Caco-2 (cell line): Measurements from ENCODE around the gene MYH6. TPM values are rescaled to one million over a fixed set of nuclear protein-coding genes. Genes with fewer than 3 reads are reported as not detected.

Experiments
- BruUV-seq: library from RNA; stranded (reverse); fragments of 400-500 nt; replicated peaks from 2 replicates; lab custom pipeline; 2021; lab: Mats Ljungman, UMichigan
- CTCF ChIA-PET: fragments of 300-600 bp; sonication (Branson Sonifier 250); formaldehyde crosslinking; loops from one replicate; lab custom pipeline; 2022; ENCODE audit warnings: antibody characterized with exemption; lab: Charles Lee
- POLR2A ChIA-PET: fragments of 300-600 bp; sonication (Branson Sonifier 250); formaldehyde crosslinking; loops from one replicate; lab custom pipeline; 2022; ENCODE audit warnings: antibody characterized with exemption; lab: Charles Lee
- DNase-seq, 2 experiments: peaks; one replicate each; pipeline versions ENCODE4 v3.0.0 to v3.0.0-alpha.2; 2020 to 2022
- H3K27me3 ChIP-seq: replicated peaks from 2 replicates; pipeline ENCODE4 v1.6.0; 2011; ENCODE audit warnings: low read length; ENCODE audit not compliant: control insufficient read depth, insufficient read depth
- H3K36me3 ChIP-seq: 2 replicates; pipeline ENCODE4 v1.5.1; 2011; ENCODE audit warnings: low read length; ENCODE audit not compliant: control insufficient read depth, insufficient read depth
- H3K4me1 ChIP-seq: fragments of 250-450 bp; sonication (Bioruptor Pico); 2 replicates; pipeline ENCODE4 v1.5.1; 2020; ENCODE audit warnings: mild to moderate bottlenecking
- H3K4me3 ChIP-seq: 2 replicates; pipeline ENCODE4 v1.5.1; 2011; ENCODE audit warnings: low read depth, mild to moderate bottlenecking, control low read depth, low read length
- H3K9me3 ChIP-seq: fragments of 250-450 bp; sonication (Bioruptor Pico); 2 replicates; pipeline ENCODE4 v1.5.1; 2020; ENCODE audit warnings: mild to moderate bottlenecking, moderate library complexity
- H3K27ac Mint-ChIP-seq: one replicate; pipeline ENCODE4 v1.8.0; 2022; ENCODE audit warnings: mixed read lengths; ENCODE audit not compliant: unreplicated experiment
- H3K27me3 Mint-ChIP-seq: one replicate; pipeline ENCODE4 v1.8.0; 2022; ENCODE audit warnings: mixed read lengths; ENCODE audit not compliant: insufficient read depth, unreplicated experiment
- H3K36me3 Mint-ChIP-seq: one replicate; pipeline ENCODE4 v1.8.0; 2022; ENCODE audit warnings: mild to moderate bottlenecking, mixed read lengths; ENCODE audit not compliant: insufficient read depth, unreplicated experiment
- H3K4me1 Mint-ChIP-seq: one replicate; pipeline ENCODE4 v1.8.0; 2022; ENCODE audit warnings: low read depth, mixed read lengths; ENCODE audit not compliant: unreplicated experiment
- H3K4me3 Mint-ChIP-seq: one replicate; pipeline ENCODE4 v1.8.0; 2022; ENCODE audit warnings: mild to moderate bottlenecking, moderate library complexity, mixed read lengths; ENCODE audit not compliant: unreplicated experiment
- H3K9me3 Mint-ChIP-seq: one replicate; pipeline ENCODE4 v1.8.0; 2022; ENCODE audit warnings: mixed read lengths; ENCODE audit not compliant: unreplicated experiment
- intact Hi-C: fragments of 100-400 bp; cut with micrococcal nuclease; formaldehyde crosslinking; loops from one replicate; pipeline ENCODE4 v1.10.0; 2022; ENCODE audit not compliant: unreplicated experiment
- microRNA-seq: library from miRNA; unstranded; fragments of <30 nt; microRNA quantifications from one replicate; pipeline ENCODE4 v1.2.0, GENCODE V29; 2022
- total RNA-seq: library from RNA; stranded (reverse); gene quantifications from 2 replicates; pipeline ENCODE4 v1.2.3, GENCODE V29; 2022
- TF ChIP-seq, protein P1 (sequence below), 2 experiments: fragments of 200-600 bp in 1 of 2; IDR thresholded peaks; 1 replicate in 1 of 2; 2 replicates in 1 of 2; pipeline versions ENCODE4 v1.5.1 to v1.8.0; 2011 to 2022; ENCODE audit warnings: antibody characterized with exemption in 1 of 2, control low read depth in 1 of 2, inconsistent platforms in 1 of 2, low read depth in 1 of 2, low read length in 1 of 2, mild to moderate bottlenecking in 1 of 2, moderate library complexity in 1 of 2; ENCODE audit not compliant: insufficient read depth in 1 of 2, severe bottlenecking in 1 of 2, unreplicated experiment in 1 of 2

Gene MYH6
- total RNA-seq, 1 experiment from 2014 or later, result not detected

DNA sequence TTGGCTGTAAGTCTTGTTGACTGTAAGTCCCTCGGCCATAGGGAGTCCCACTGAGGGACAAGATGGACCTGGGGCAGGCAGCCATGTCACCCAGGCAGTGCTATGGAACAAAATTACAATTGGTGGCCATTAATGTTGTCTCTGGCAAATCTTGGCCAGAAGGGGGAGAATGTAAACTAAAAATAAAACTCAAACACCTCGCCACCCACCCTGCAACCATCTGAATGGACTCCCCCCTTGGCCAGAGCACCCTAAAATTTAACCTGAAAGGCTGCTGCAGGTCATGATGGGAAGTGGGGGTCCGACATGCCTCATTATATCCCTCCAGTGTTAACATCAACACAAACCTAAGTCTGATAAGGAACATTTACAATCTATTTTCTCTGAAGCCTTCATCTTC, 63.6 kb downstream of the MYH6 start:
- peaks cover 8% of the 10 kb centered on the region for H3K4me1 Mint-ChIP-seq
- no peaks in the 10 kb centered on the region for H3K27me3 Mint-ChIP-seq
- no peaks in the 10 kb centered on the region for H3K9me3 Mint-ChIP-seq
- Histone ChIP-seq H3K27me3 (no peaks in the 10 kb centered on the region), H3K9me3 (peaks cover 15% of the 10 kb centered on the region), H3K4me3 (no peak overlapping the region), H3K36me3 (no peaks in the 10 kb centered on the region), H3K4me1 (no peaks in the 10 kb centered on the region; the same call in 1 of the 2 replicates)
- CTCF ChIA-PET, result interaction anchor here (0.8 kb wide), 1 partner anchor 13 kb away, joined by 3 read pairs; no protein-coding TSS in a partner anchor
- no peak overlapping the region for H3K4me3 Mint-ChIP-seq
- H3K27ac Mint-ChIP-seq, result no peak overlapping the region
- no peaks in the 10 kb centered on the region for H3K36me3 Mint-ChIP-seq
- TF ChIP-seq, protein P1, sequence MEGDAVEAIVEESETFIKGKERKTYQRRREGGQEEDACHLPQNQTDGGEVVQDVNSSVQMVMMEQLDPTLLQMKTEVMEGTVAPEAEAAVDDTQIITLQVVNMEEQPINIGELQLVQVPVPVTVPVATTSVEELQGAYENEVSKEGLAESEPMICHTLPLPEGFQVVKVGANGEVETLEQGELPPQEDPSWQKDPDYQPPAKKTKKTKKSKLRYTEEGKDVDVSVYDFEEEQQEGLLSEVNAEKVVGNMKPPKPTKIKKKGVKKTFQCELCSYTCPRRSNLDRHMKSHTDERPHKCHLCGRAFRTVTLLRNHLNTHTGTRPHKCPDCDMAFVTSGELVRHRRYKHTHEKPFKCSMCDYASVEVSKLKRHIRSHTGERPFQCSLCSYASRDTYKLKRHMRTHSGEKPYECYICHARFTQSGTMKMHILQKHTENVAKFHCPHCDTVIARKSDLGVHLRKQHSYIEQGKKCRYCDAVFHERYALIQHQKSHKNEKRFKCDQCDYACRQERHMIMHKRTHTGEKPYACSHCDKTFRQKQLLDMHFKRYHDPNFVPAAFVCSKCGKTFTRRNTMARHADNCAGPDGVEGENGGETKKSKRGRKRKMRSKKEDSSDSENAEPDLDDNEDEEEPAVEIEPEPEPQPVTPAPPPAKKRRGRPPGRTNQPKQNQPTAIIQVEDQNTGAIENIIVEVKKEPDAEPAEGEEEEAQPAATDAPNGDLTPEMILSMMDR (IDR thresholded peaks at IDR 0.05; ENCODE audit: insufficient read depth in 1 of 2, low read depth in 1 of 2, low read length in 1 of 2, severe bottlenecking in 1 of 2, unreplicated experiment in 1 of 2), result no peak
- BruUV-seq, result no TSS peak
- POLR2A ChIA-PET, result no interaction called here
- DNase-seq, result no peak
- intact Hi-C loops, result no loop called here

DNA sequence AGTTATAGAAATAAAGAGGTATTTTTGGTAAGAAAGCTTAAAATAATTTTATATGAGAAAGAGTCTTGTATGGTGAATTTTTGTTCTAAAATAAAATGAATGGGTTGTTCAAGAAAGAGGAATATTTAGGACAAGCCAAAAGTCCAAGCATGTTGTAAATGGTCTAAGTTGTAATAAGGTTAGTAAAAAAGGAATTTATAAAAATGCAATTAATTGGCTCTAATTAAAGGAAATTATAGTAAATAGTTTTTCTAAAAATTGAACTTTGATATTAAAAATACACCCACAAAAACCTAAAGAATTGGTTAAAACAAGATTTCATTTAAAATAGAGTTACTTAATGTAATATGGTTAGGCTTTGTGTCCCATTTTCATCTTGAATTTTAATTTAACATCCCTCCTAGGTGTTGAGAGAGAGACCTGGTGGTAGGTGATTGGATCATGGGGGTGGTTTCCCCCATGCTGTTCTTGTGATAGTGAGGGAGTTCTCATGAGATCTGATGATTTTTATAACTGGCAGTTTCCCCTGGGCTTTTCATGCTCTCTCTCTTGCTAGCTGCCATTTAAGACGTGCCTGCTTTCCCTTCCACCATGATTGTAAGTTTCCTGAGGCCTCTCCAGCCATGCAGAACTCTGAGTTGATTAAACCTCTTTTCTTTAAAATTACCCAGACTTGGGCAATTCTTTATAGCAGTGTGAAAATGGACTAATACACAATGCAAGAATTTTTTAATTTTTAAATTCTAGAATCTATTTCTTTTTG, 68.4 kb downstream of the MYH6 start:
- ChIA-PET POLR2A (no interaction called here), CTCF (no interaction called here)
- Mint-ChIP-seq H3K27me3 (no peaks in the 10 kb centered on the region), H3K4me3 (no peak overlapping the region), H3K36me3 (peaks cover 4% of the 10 kb centered on the region), H3K27ac (no peak overlapping the region), H3K4me1 (no peaks in the 10 kb centered on the region), H3K9me3 (no peaks in the 10 kb centered on the region)
- Histone ChIP-seq H3K4me3 (no peak overlapping the region), H3K27me3 (no peaks in the 10 kb centered on the region), H3K4me1 (peaks cover 6% of the 10 kb centered on the region; the same call in 1 of the 2 replicates), H3K36me3 (no peaks in the 10 kb centered on the region), H3K9me3 (peaks cover 30% of the 10 kb centered on the region)
- no peak for DNase-seq
- intact Hi-C loops, result no loop called here
- TF ChIP-seq, protein P1 (IDR thresholded peaks at IDR 0.05; ENCODE audit: insufficient read depth in 1 of 2, low read depth in 1 of 2, low read length in 1 of 2, severe bottlenecking in 1 of 2, unreplicated experiment in 1 of 2), result no peak
- BruUV-seq, result no TSS peak

DNA sequence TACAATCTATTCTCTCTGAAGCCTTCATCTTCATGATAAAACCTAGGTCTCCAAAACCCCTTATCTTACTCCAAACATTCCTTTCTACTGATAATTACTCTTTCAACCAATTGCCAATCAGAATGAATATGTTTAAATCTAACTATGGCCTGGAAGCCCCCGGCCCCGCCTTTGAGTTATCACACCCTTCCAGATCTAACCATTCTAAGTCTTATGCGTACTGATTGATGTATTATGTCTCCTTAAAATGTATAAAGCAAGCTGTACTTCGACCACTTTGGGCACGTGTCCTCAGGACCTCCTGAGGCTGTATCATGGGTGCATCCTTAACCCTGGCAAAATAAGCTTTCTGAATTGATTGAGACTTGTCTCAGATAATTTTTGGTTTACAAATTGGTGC, 72.5 kb downstream of the MYH6 start:
- H3K9me3 Mint-ChIP-seq, result no peaks in the 10 kb centered on the region

More for the DNA sequence above, 72.5 kb downstream of the MYH6 start:
- Histone ChIP-seq H3K4me1 (0 out of 2 replicates have a peak, but pooled peaks cover 6% of the 10 kb centered on the region), H3K9me3 (peaks cover 26% of the 10 kb centered on the region), H3K4me3 (no peak overlapping the region), H3K36me3 (no peaks in the 10 kb centered on the region), H3K27me3 (no peaks in the 10 kb centered on the region)
- POLR2A ChIA-PET, result interaction anchor here (1.1 kb wide), 1 partner anchor 14 kb away, joined by 5 read pairs; the partner anchor contains the start of gene PABPN1
- Mint-ChIP-seq H3K4me1 (no peaks in the 10 kb centered on the region), H3K36me3 (peaks cover 4% of the 10 kb centered on the region), H3K27me3 (no peaks in the 10 kb centered on the region), H3K4me3 (no peak overlapping the region), H3K27ac (no peak overlapping the region)
- BruUV-seq, result no TSS peak
- no peak for DNase-seq
- intact Hi-C loops, result no loop called here
- CTCF ChIA-PET, result no interaction called here
- TF ChIP-seq, protein P1 (IDR thresholded peaks at IDR 0.05; ENCODE audit: insufficient read depth in 1 of 2, low read depth in 1 of 2, low read length in 1 of 2, severe bottlenecking in 1 of 2, unreplicated experiment in 1 of 2), result no peak

Small RNA genes lying within 50 kb of the gene (microRNA-seq; reads per million reads assigned to microRNA genes)
- gene MIR208A, result 1.1 reads per million
- gene MIR208B, result not detected

Other genes with a start within 250 kb of the MYH6 start
- 26.9 and 28.9 TPM in 2 replicates for gene SLC7A8, start 224.6 kb downstream of the MYH6 start, total RNA-seq
- gene RNF212B, start 170.3 kb downstream of the MYH6 start, total RNA-seq, result not detected in 2 replicates
- 7.4 and 7.6 TPM in 2 replicates for gene HOMEZ, start 122.1 kb downstream of the MYH6 start, total RNA-seq
- gene PPP1R3E, start 105.4 kb downstream of the MYH6 start, total RNA-seq, result 5.9 and 8.6 TPM in 2 replicates
- 19.1 and 20.8 TPM in 2 replicates for gene BCL2L2, start 101.4 kb downstream of the MYH6 start, total RNA-seq
- gene PABPN1, start 86.8 kb downstream of the MYH6 start, total RNA-seq, result 196 and 202 TPM in 2 replicates
- gene SLC22A17, start 55.4 kb downstream of the MYH6 start, total RNA-seq, result 3.1 and 3.7 TPM in 2 replicates
- gene EFS, start 43.1 kb downstream of the MYH6 start, total RNA-seq, result 0.14 and 0.16 TPM in 2 replicates
- not detected in 2 replicates for gene IL25, start 35.5 kb downstream of the MYH6 start, total RNA-seq
- gene CMTM5, start 31.2 kb downstream of the MYH6 start, total RNA-seq, result not detected in 2 replicates
- 0.07 TPM in 1 of 2 replicates, not detected in the other for gene MYH7, start 27.4 kb upstream of the MYH6 start, total RNA-seq
- 54.5 and 55.0 TPM in 2 replicates for gene NGDN, start 61.4 kb upstream of the MYH6 start, total RNA-seq
- gene ZFHX2, start 143.5 kb upstream of the MYH6 start, total RNA-seq, result 1.1 and 1.4 TPM in 2 replicates
- gene THTPA, start 148.0 kb upstream of the MYH6 start, total RNA-seq, result 9.3 and 9.5 TPM in 2 replicates
- 160 and 164 TPM in 2 replicates for gene AP1G2, start 159.5 kb upstream of the MYH6 start, total RNA-seq
- gene JPH4, start 170.5 kb upstream of the MYH6 start, total RNA-seq, result not detected in 2 replicates
- gene DHRS2, start 228.1 kb upstream of the MYH6 start, total RNA-seq, result 12.8 and 21.3 TPM in 2 replicates